Retinal pigment epithelial cell (primary cell): ENCODE measurements around the gene CD72.

Source experiments
- DNase-seq: peaks from one replicate; pipeline ENCODE4 v3.0.0-alpha.2; 2010; ENCODE audit warnings: low read depth
- H3K4me3 ChIP-seq: 2 replicates; pipeline ENCODE4 v1.5.1; 2011; ENCODE audit warnings: mild to moderate bottlenecking, low read length, control low read depth, moderate library complexity
- TF ChIP-seq, protein P1 (sequence below): conservative IDR thresholded peaks from 2 replicates; pipeline ENCODE4 v1.5.1; 2011; ENCODE audit warnings: low read depth, low read length, control low read depth, inconsistent platforms

The CD72 gene

DNA sequence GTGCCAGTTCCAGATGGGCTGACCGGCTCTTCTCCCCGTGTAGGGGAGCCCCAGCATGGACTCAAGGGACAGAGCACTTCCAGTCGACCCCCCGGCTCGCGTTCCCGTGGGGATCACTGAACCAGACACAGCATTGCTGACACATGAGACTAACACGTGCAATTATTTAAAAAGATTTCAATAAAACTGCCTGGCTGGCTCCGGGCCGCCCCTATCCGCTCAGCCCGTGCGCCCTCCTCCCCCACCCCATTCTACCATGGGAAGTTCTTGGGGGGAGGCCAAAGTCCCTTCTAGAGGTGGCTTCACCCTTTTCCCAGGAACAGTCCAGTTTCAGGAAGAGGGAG is 8.4 kb downstream of the CD72 start:
- no peak for DNase-seq
- H3K4me3 ChIP-seq: no peak overlapping the region
- TF ChIP-seq, protein P1, sequence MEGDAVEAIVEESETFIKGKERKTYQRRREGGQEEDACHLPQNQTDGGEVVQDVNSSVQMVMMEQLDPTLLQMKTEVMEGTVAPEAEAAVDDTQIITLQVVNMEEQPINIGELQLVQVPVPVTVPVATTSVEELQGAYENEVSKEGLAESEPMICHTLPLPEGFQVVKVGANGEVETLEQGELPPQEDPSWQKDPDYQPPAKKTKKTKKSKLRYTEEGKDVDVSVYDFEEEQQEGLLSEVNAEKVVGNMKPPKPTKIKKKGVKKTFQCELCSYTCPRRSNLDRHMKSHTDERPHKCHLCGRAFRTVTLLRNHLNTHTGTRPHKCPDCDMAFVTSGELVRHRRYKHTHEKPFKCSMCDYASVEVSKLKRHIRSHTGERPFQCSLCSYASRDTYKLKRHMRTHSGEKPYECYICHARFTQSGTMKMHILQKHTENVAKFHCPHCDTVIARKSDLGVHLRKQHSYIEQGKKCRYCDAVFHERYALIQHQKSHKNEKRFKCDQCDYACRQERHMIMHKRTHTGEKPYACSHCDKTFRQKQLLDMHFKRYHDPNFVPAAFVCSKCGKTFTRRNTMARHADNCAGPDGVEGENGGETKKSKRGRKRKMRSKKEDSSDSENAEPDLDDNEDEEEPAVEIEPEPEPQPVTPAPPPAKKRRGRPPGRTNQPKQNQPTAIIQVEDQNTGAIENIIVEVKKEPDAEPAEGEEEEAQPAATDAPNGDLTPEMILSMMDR: no peak

DNA sequence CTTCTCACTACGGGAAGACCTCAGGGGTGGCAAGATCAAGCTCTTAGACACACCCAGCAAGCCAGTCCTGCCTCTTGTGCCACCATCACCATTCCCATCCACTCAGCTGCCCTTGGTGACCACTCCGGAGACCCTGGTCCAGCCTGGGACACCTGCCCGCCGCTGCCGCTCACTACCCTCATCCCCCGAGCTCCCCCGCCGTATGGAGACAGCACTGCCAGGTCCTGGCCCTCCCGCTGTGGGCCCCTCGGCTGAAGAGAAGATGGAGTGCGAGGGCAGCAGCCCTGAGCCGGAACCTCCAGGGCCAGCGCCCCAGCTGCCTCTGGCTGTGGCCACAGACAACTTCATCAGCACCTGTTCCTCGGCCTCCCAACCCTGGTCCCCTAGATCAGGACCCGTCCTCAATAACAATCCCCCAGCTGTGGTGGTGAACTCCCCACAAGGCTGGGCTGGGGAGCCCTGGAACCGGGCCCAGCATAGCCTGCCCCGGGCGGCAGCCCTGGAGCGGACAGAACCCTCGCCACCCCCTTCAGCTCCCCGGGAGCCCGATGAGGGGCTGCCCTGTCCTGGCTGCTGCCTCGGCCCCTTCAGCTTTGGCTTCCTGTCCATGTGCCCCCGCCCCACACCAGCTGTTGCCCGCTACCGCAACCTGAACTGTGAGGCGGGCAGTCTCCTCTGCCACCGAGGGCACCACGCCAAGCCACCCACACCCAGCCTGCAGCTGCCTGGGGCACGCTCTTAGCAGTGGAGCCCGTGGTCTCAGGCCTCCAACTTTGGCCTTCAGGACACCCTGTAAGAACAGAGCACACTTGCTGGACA is 9.0 kb downstream of the CD72 start:
- TF ChIP-seq, protein P1: no peak
- no peak for DNase-seq
- no peak overlapping the region for H3K4me3 ChIP-seq

DNA sequence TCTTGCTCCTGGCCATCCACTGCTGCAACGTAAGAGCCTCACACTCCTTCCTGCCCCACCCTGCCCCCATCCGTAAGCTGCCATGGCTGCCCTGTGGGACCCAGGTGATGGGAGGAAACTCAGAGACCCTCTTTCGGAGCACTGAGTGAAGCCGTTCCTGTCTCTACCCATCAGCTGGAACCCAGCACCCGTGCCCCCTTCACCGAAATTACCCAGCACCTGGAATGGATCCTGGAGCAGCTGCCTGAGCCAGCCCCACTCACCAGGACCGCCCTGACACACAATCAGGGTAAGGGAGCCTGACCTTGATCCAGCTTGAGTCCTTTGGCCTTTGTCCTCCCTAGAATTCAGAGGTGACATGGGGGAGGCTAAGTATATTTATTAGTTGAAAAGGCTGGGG is 10.0 kb downstream of the CD72 start:
- TF ChIP-seq, protein P1: no peak
- H3K4me3 ChIP-seq: no peak overlapping the region
- DNase-seq: no peak

DNA sequence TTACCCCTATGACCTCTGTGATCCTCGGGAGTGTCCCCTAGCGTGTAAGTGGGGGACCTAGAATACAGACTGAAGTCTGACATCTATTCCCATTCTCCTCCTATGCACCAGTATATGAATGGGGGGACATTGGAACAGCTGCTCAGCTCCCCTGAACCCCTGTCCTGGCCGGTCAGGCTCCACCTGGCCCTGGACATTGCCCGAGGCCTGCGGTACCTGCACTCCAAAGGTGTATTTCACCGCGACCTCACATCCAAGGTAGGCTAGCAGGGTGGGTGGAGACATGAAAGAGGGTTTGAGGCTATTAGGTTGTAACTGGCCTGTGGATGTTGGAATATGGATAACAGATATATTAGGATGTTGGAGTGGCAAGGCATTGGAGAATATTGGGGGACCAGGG is 11.5 kb downstream of the CD72 start:
- TF ChIP-seq, protein P1: no peak
- H3K4me3 ChIP-seq: no peak overlapping the region
- DNase-seq: no peak

DNA sequence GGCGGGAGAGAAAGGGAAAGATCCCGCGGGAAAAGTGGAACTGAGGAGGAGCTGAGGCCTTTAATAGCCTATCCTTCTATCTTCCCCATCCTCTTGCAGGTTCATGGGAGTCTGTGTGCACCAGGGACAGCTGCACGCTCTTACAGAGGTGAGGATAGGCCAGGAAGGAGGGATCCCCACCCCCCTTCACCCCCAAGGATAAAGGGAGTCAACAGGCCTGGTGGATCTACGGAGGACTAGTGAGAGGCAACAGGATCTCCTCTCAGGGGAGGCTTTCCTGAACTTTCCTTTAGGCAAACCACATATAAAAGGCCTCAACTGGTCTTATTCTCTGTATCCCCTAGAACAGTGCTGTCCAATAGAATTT is 12.1 kb downstream of the CD72 start:
- DNase-seq: no peak
- TF ChIP-seq, protein P1: no peak
- H3K4me3 ChIP-seq: peak overlapping the region; percentile 85

DNA sequence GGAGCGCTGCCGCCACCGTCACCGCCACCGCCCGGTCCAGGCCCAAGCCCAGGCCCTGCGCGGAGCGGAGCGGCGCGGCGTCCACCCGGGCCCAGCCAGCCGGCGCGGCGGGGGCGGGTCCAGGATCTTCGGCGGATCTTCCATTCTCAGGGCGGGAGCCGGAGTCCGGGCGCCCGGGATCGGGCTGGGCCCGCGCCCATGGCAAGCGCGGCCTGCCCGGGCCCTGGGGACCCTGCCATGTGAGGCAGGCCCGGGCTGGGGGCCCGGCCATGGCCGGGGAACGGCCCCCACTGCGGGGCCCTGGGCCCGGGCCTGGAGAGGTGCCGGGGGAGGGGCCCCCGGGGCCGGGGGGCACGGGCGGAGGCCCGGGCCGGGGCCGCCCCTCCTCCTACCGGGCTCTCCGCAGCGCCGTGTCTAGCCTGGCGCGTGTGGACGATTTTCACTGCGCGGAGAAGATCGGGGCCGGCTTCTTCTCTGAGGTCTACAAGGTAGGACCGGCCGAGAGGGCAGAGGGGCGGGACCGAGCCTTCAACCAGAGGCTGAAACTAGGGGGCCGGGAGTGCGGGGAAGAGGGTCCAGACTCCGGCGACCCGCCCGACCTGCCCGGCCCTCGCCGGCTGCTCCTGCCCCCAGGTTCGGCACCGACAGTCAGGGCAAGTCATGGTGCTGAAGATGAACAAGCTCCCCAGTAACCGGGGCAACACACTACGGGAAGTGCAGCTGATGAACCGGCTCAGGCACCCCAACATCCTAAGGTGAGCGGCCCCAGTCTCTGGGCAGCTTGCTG is 12.7 kb downstream of the CD72 start:
- no peak for DNase-seq
- TF ChIP-seq, protein P1: no peak
- peak overlapping the region; percentile 85 for H3K4me3 ChIP-seq
